Lower lobe of right lung (tissue), 2 donors: ENCODE results near the gene IL17F. TPM values are rescaled to one million over a fixed set of nuclear protein-coding genes. Genes with fewer than 3 reads are reported as not detected.

Experiments used
- ATAC-seq, 2 donors: fragments of 200-7000 bp; cut with Tn5 transposase; one replicate each; pipeline ENCODE4 v1.9.1; 2020 to 2022; ENCODE audit warnings: mild to moderate bottlenecking in 2 of 2, moderate library complexity in 2 of 2
- DNase-seq: peaks from one replicate; pipeline ENCODE4 v3.0.0-alpha.2; 2020
- H3K27ac ChIP-seq: fragments of 200-600 bp; one replicate; pipeline ENCODE4 v1.8.0; 2022
- H3K27me3 ChIP-seq: fragments of 200-600 bp; one replicate; pipeline ENCODE4 v1.8.0; 2022; ENCODE audit warnings: low read depth
- H3K36me3 ChIP-seq: fragments of 200-600 bp; one replicate; pipeline ENCODE4 v1.8.0; 2022; ENCODE audit warnings: mild to moderate bottlenecking
- H3K4me1 ChIP-seq: fragments of 200-600 bp; one replicate; pipeline ENCODE4 v1.8.0; 2022
- H3K4me3 ChIP-seq: fragments of 200-600 bp; one replicate; pipeline ENCODE4 v1.8.0; 2022; ENCODE audit warnings: mild to moderate bottlenecking
- H3K9me3 ChIP-seq: fragments of 200-600 bp; one replicate; pipeline ENCODE4 v1.8.0; 2022
- intact Hi-C: fragments of 100-400 bp; cut with DNase I; formaldehyde crosslinking; loops from one replicate; pipeline ENCODE4 v1.11.0; 2022
- total RNA-seq: library from RNA; stranded (reverse); fragmentation: NEBNext Ultra II Directional; extraction: Animal tissue kit (Norgen Biotek cat#: 25700); gene quantifications from one replicate; pipeline ENCODE4 v1.2.1, GENCODE V29; 2021
- TF ChIP-seq, protein P1 (sequence below): fragments of 200-600 bp; IDR thresholded peaks from one replicate; pipeline ENCODE4 v1.8.0; 2022; ENCODE audit warnings: antibody characterized with exemption, mild to moderate bottlenecking
- donor health status: DM: no; HTN: yes; CAD: no; lungs with severe emphysema.

Gene IL17F
- total RNA-seq, 1 donor from 2014 or later = not detected

DNA sequence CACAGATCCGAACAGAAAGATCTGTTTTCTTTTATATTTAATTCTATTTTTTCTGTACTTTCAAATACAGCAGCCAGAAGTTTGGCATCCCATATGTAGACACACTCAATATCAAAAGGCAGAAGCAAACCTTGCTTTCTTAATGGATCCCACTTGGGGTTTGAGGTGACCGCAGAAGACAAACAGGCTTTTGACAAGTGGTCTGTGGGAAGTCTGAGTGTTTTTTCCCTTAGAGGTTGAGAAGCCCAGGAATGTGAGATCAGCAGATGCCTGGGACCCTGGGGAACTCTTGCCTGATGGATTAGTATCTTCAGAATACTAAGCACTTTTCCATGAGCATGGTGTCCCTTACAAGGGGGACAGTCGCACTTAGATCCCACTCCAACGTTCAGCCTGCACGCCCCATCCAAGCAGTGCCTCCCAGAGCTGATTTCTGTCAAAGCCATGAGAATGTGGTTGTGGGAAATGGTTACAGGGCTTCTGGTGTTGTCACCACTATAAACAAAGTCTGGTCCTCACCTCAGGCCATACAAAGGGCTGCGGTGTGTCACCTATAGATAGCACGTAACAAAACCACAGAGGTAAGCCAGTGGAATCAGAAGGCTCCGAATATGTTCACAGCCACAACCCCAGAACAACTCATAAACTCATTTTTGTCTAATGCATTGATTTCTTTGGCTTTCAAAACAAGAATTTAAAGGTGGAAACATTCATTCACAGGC is 12.7 kb downstream of the IL17F start:
- H3K27me3 ChIP-seq = peaks cover 5% of the 10 kb centered on the region
- no peaks in the 10 kb centered on the region for H3K36me3 ChIP-seq
- no peaks in the 10 kb centered on the region for H3K9me3 ChIP-seq
- H3K27ac ChIP-seq = no peak overlapping the region
- DNase-seq (no peak), ATAC-seq (no peak)
- TF ChIP-seq, protein P1, sequence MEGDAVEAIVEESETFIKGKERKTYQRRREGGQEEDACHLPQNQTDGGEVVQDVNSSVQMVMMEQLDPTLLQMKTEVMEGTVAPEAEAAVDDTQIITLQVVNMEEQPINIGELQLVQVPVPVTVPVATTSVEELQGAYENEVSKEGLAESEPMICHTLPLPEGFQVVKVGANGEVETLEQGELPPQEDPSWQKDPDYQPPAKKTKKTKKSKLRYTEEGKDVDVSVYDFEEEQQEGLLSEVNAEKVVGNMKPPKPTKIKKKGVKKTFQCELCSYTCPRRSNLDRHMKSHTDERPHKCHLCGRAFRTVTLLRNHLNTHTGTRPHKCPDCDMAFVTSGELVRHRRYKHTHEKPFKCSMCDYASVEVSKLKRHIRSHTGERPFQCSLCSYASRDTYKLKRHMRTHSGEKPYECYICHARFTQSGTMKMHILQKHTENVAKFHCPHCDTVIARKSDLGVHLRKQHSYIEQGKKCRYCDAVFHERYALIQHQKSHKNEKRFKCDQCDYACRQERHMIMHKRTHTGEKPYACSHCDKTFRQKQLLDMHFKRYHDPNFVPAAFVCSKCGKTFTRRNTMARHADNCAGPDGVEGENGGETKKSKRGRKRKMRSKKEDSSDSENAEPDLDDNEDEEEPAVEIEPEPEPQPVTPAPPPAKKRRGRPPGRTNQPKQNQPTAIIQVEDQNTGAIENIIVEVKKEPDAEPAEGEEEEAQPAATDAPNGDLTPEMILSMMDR = no peak
- no peak overlapping the region for H3K4me3 ChIP-seq
- H3K4me1 ChIP-seq = no peaks in the 10 kb centered on the region
- intact Hi-C loops = no loop called here

DNA sequence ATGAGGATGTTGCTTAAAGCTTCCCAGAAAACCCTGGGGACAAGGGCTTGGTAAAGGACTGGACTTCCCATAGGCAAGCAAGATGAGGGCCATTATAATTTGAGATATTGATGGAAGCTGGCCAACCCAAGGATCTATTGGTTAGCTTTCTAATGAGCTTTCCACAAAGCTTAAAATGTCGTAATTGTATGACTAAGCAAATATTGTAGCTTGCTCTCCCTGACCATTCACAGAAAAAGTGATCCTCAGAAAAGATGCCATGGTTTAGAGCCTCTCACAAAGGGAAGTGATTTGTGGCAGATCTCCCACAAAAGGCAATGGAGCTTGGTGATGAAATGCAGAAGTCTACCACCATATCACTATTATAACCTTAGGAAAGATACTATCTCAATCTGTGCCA is 13.6 kb downstream of the IL17F start:
- no peaks in the 10 kb centered on the region for H3K9me3 ChIP-seq
- DNase-seq = no peak
- H3K4me3 ChIP-seq = no peak overlapping the region
- intact Hi-C loops = no loop called here
- no peaks in the 10 kb centered on the region for H3K27me3 ChIP-seq
- H3K4me1 ChIP-seq = no peaks in the 10 kb centered on the region
- no peaks in the 10 kb centered on the region for H3K36me3 ChIP-seq
- H3K27ac ChIP-seq = no peak overlapping the region
- TF ChIP-seq, protein P1 = no peak
- ATAC-seq = no peak

DNA sequence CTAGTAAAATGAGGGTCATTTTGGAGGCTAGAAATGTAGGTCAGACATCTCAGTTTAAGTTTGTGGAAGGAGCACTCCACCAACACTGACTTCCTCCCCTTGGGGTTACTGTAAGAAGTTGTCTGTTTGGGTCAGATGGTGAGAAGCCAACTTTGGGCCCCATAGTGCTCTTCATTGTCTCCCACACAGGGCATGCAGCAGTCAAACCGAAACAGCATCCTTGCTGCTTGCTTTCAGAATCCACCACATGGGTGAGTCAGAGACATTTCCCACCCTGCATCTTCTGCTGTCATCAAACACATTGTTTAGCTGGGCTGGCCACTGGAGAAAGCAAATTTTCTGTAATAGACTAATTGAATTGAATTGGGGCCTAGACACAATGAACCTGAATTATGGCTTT is 16.8 kb downstream of the IL17F start:
- H3K27me3 ChIP-seq = no peaks in the 10 kb centered on the region
- TF ChIP-seq, protein P1 = no peak
- intact Hi-C loops = no loop called here

DNA sequence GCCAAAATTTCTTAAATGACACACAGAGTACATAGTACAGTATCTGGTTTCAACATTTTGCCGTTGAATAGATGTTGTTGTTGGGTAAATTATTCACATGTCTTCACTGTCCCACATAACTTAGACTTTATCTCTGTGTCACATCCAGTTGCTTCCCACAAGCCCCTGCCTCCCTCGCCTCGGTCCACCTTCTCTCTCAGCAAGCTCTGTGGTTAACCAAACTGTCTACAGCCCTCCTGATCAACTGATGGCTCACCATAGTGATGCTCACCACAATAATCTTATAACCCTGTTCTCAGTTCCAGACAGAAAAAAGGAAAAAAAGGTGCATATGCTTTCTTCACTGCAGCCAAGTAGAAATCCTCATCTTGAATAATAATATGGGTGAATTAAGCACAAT is 23.0 kb downstream of the IL17F start:
- ATAC-seq (no peak), DNase-seq (no peak)
- Histone ChIP-seq H3K9me3 (no peaks in the 10 kb centered on the region), H3K27me3 (no peaks in the 10 kb centered on the region), H3K4me3 (no peak overlapping the region), H3K27ac (no peak overlapping the region), H3K4me1 (no peaks in the 10 kb centered on the region), H3K36me3 (no peaks in the 10 kb centered on the region)
- TF ChIP-seq, protein P1 = no peak
- intact Hi-C loops = no loop called here

More for the DNA sequence above, 16.8 kb downstream of the IL17F start:
- ATAC-seq = no peak
- H3K27ac ChIP-seq = no peak overlapping the region
- no peak for DNase-seq
- H3K4me3 ChIP-seq = no peak overlapping the region
- H3K36me3 ChIP-seq = no peaks in the 10 kb centered on the region
- no peaks in the 10 kb centered on the region for H3K4me1 ChIP-seq
- H3K9me3 ChIP-seq = no peaks in the 10 kb centered on the region

DNA sequence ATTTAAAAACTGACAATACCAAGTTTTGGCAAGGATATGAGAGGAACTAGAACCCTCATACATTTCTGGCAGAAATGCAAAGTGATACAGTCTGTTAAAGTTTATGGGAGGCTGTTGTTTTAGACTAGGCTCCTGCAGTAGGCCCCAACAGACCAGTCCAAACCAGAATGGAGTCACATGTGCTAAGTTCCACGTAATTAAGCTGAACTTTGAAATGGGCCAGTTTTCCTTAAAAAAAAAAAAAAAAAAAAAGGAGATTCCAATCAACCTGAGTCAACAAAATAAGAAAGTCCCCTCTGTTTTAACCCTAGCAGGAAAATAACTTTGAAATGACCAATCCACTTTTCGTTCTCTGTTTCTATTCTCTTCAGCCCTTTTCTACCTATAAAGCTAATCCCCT is 26.5 kb downstream of the IL17F start:
- no peak for ATAC-seq
- no peaks in the 10 kb centered on the region for H3K4me1 ChIP-seq
- intact Hi-C loops = no loop called here
- H3K9me3 ChIP-seq = no peaks in the 10 kb centered on the region
- TF ChIP-seq, protein P1 = no peak
- H3K4me3 ChIP-seq = no peak overlapping the region
- no peak for DNase-seq
- H3K27me3 ChIP-seq = no peaks in the 10 kb centered on the region
- H3K27ac ChIP-seq = no peak overlapping the region
- no peaks in the 10 kb centered on the region for H3K36me3 ChIP-seq
